WTC11 (cell line): ENCODE results near the gene LY9. TPM values are rescaled to one million over a fixed set of nuclear protein-coding genes. Genes with fewer than 3 reads are reported as not detected.

Experiments
- ATAC-seq: fragments of 200-7000 bp; cut with Tn5 transposase; 2 replicates; pipeline ENCODE4 v1.10.0; 2021; ENCODE audit warnings: mild to moderate bottlenecking, moderate library complexity
- CTCF ChIA-PET: fragments of 300-600 bp; sonication (Branson Sonifier 250); formaldehyde crosslinking; loops from one replicate; lab custom pipeline; 2021; ENCODE audit warnings: antibody characterized with exemption; lab: Charles Lee
- POLR2A ChIA-PET: fragments of 350-600 bp; sonication (Branson Sonifier 250); formaldehyde crosslinking; loops from one replicate; lab custom pipeline; 2021; ENCODE audit warnings: antibody characterized with exemption; lab: Charles Lee
- DNase-seq: peaks from one replicate; pipeline ENCODE4 v3.0.0; 2021; ENCODE audit warnings: low spot score
- H3K27ac Mint-ChIP-seq: 2 replicates; pipeline ENCODE4 v1.8.0; 2021; ENCODE audit warnings: mixed read lengths
- H3K27me3 Mint-ChIP-seq: 2 replicates; pipeline ENCODE4 v1.8.0; 2021; ENCODE audit warnings: low read depth, mild to moderate bottlenecking, moderate library complexity, mixed read lengths
- H3K36me3 Mint-ChIP-seq: 2 replicates; pipeline ENCODE4 v1.8.0; 2021; ENCODE audit warnings: mixed read lengths
- H3K4me1 Mint-ChIP-seq: 2 replicates; pipeline ENCODE4 v1.8.0; 2022; ENCODE audit warnings: mixed read lengths
- H3K4me3 Mint-ChIP-seq: 2 replicates; pipeline ENCODE4 v1.8.0; 2021; ENCODE audit warnings: mild to moderate bottlenecking, moderate library complexity, mixed read lengths
- H3K9me3 Mint-ChIP-seq: 2 replicates; pipeline ENCODE4 v1.8.0; 2021; ENCODE audit warnings: mixed read lengths
- AR ChIP-seq: fragments of 250-450 bp; sonication (Bioruptor Pico); IDR thresholded peaks from 2 replicates; pipeline ENCODE4 v1.9.0; 2021; ENCODE audit warnings: mild to moderate bottlenecking
- ARID4B ChIP-seq: sonication (generic); formaldehyde crosslinking; IDR thresholded peaks from 2 replicates; pipeline ENCODE4 v1.8.0; 2023; ENCODE audit warnings: missing genetic modification reagents, mild to moderate bottlenecking, borderline replicate concordance
- ATF2 ChIP-seq: sonication (generic); formaldehyde crosslinking; IDR thresholded peaks from 2 replicates; pipeline ENCODE4 v1.8.1; 2022; ENCODE audit warnings: low read depth, missing genetic modification reagents, borderline replicate concordance
- ERG ChIP-seq: fragments of 250-450 bp; sonication (Bioruptor Pico); IDR thresholded peaks from 2 replicates; pipeline ENCODE4 v1.8.0; 2021; ENCODE audit warnings: mild to moderate bottlenecking
- ESRRA ChIP-seq: sonication (generic); formaldehyde crosslinking; IDR thresholded peaks from 2 replicates; pipeline ENCODE4 v1.8.1; 2022; ENCODE audit warnings: mild to moderate bottlenecking, missing genetic modification reagents, borderline replicate concordance
- FOXK1 ChIP-seq: sonication (generic); formaldehyde crosslinking; IDR thresholded peaks from 2 replicates; pipeline ENCODE4 v1.8.0; 2022; ENCODE audit warnings: mild to moderate bottlenecking, moderate library complexity, missing genetic modification reagents
- IRF2 ChIP-seq: sonication (generic); formaldehyde crosslinking; IDR thresholded peaks from 2 replicates; pipeline ENCODE4 v1.8.0; 2022; ENCODE audit warnings: low read depth, missing genetic modification reagents, borderline replicate concordance
- JUN ChIP-seq: sonication (generic); formaldehyde crosslinking; IDR thresholded peaks from 2 replicates; pipeline ENCODE4 v1.8.0; 2023; ENCODE audit warnings: mild to moderate bottlenecking, missing genetic modification reagents
- NR2C2 ChIP-seq: sonication (generic); formaldehyde crosslinking; IDR thresholded peaks from 2 replicates; pipeline ENCODE4 v1.8.0; 2022; ENCODE audit warnings: mild to moderate bottlenecking, missing genetic modification reagents
- PRDM15 ChIP-seq: sonication (generic); formaldehyde crosslinking; IDR thresholded peaks from 2 replicates; pipeline ENCODE4 v1.8.0; 2022; ENCODE audit warnings: missing genetic modification reagents
- TEAD4 ChIP-seq: sonication (generic); formaldehyde crosslinking; IDR thresholded peaks from 2 replicates; pipeline ENCODE4 v1.8.0; 2022; ENCODE audit warnings: mild to moderate bottlenecking, missing genetic modification reagents
- ZBTB21 ChIP-seq: sonication (generic); formaldehyde crosslinking; IDR thresholded peaks from 2 replicates; pipeline ENCODE4 v1.8.1; 2023; ENCODE audit warnings: mild to moderate bottlenecking, missing genetic modification reagents, borderline replicate concordance
- ZNF121 ChIP-seq: sonication (generic); formaldehyde crosslinking; IDR thresholded peaks from 2 replicates; pipeline ENCODE4 v1.8.0; 2023; ENCODE audit warnings: missing genetic modification reagents
- ZNF138 ChIP-seq: sonication (generic); formaldehyde crosslinking; conservative IDR thresholded peaks from 2 replicates; pipeline ENCODE4 v1.8.1; 2022; ENCODE audit warnings: mild to moderate bottlenecking, moderate library complexity, missing genetic modification reagents
- ZNF219 ChIP-seq: sonication (generic); formaldehyde crosslinking; IDR thresholded peaks from 2 replicates; pipeline ENCODE4 v1.8.0; 2023; ENCODE audit warnings: missing genetic modification reagents, mild to moderate bottlenecking, borderline replicate concordance
- ZNF423 ChIP-seq: fragments of 250-450 bp; sonication (Bioruptor Pico); IDR thresholded peaks from 2 replicates; pipeline ENCODE4 v2.1.2; 2022; ENCODE audit warnings: mild to moderate bottlenecking, moderate library complexity
- ZNF425 ChIP-seq: fragments of 250-450 bp; sonication (Bioruptor Pico); conservative IDR thresholded peaks from 2 replicates; pipeline ENCODE4 v1.9.0; 2021; ENCODE audit warnings: mild to moderate bottlenecking
- total RNA-seq: library from RNA; stranded (reverse); gene quantifications from 3 replicates; pipeline ENCODE4 v1.2.3, GENCODE V29; 2021

The LY9 gene
- total RNA-seq, 1 experiment from 2014 or later: not detected

GRCh38 chr1:160818207-160818937, 22.4 kb downstream of the LY9 start:
- CTCF ChIA-PET: interaction anchor here (0.6 to 2.6 kb wide), 8 partner anchors 12 to 142 kb away, joined by 4 to 12 read pairs (median 6); partner anchors contain the start of genes ITLN1 and ITLN2
- DNase-seq (no peak), ATAC-seq (peak; percentile 38; the same call in 1 of the 2 replicates)
- H3K4me1 Mint-ChIP-seq: peaks cover 17% of the 10 kb centered on the region
- TF ChIP-seq ERG: no peak
- no peak for TF ChIP-seq ZNF425 (CRISPR knock-in tag)
- TF ChIP-seq ZNF219: no peak
- no peak for TF ChIP-seq TEAD4
- TF ChIP-seq AR (CRISPR knock-in tag): no peak
- TF ChIP-seq ZNF423 (CRISPR knock-in tag): no peak
- no peak for TF ChIP-seq ZNF121 (CRISPR knock-in tag)
- no peak for TF ChIP-seq ESRRA (CRISPR knock-in tag)
- no peak for TF ChIP-seq ATF2 (CRISPR knock-in tag)
- no peak for TF ChIP-seq ZNF138
- TF ChIP-seq ZBTB21 (CRISPR knock-in tag): no peak
- TF ChIP-seq FOXK1: no peak
- no peak for TF ChIP-seq JUN (CRISPR knock-in tag)
- no peak for TF ChIP-seq NR2C2 (CRISPR knock-in tag)
- no peak for TF ChIP-seq PRDM15 (CRISPR knock-in tag)
- TF ChIP-seq IRF2 (CRISPR knock-in tag): no peak
- no peak for TF ChIP-seq ARID4B (CRISPR knock-in tag)
- no peaks in the 10 kb centered on the region for H3K36me3 Mint-ChIP-seq
- POLR2A ChIA-PET: no interaction called here
- no peak overlapping the region for H3K27ac Mint-ChIP-seq
- no peak overlapping the region for H3K4me3 Mint-ChIP-seq
- no peaks in the 10 kb centered on the region for H3K9me3 Mint-ChIP-seq
- H3K27me3 Mint-ChIP-seq: no peaks in the 10 kb centered on the region
